GM18499 (cell line): Measurements from ENCODE around the gene FRMD4A.
"Not testable (repeated sequence)": the region's sequence is repeated elsewhere in the genome, so short reads cannot be mapped to it uniquely, and the experiment has no call there.

Experiments used
- ATAC-seq: cut with Tn5 transposase; IDR thresholded peaks from one replicate; pipeline ENCODE4 v1.9.1; 2021; ENCODE audit warnings: moderate number of reproducible peaks; ENCODE audit not compliant: insufficient read depth, unreplicated experiment

The FRMD4A gene

GRCh38 chr10:13871776-13872175 is 458.9 kb downstream of the FRMD4A start:
- no peak for ATAC-seq

GRCh38 chr10:13871011-13871410 is 459.7 kb downstream of the FRMD4A start:
- no peak for ATAC-seq

GRCh38 chr10:13869295-13869664 is 461.4 kb downstream of the FRMD4A start:
- no peak for ATAC-seq

GRCh38 chr10:13868528-13869294 is 462.0 kb downstream of the FRMD4A start:
- no peak for ATAC-seq

- ATAC-seq = no peak
These were observed 462.9 kb downstream of the FRMD4A start for GRCh38 chr10:13867822-13868221.

GRCh38 chr10:13865758-13866491 is 464.8 kb downstream of the FRMD4A start:
- ATAC-seq = no peak

GRCh38 chr10:13865220-13865619 is 465.5 kb downstream of the FRMD4A start:
- not testable (repeated sequence) for ATAC-seq

- ATAC-seq = no peak
These were observed 468.0 kb downstream of the FRMD4A start for GRCh38 chr10:13862546-13863233.

- ATAC-seq = no peak
These were observed 469.8 kb downstream of the FRMD4A start for GRCh38 chr10:13860886-13861285.

- ATAC-seq = no peak
These were observed 470.6 kb downstream of the FRMD4A start for GRCh38 chr10:13859979-13860654.

GRCh38 chr10:13858709-13859108 is 472.0 kb downstream of the FRMD4A start:
- no peak for ATAC-seq

GRCh38 chr10:13857451-13857850 is 473.3 kb downstream of the FRMD4A start:
- ATAC-seq = no peak

- no peak for ATAC-seq
These were observed 476.9 kb downstream of the FRMD4A start for GRCh38 chr10:13853854-13854253.

- ATAC-seq = no peak
These were observed 477.9 kb downstream of the FRMD4A start for GRCh38 chr10:13852872-13853271.

GRCh38 chr10:13851906-13852305 is 478.8 kb downstream of the FRMD4A start:
- no peak for ATAC-seq

- ATAC-seq = no peak
These were observed 481.9 kb downstream of the FRMD4A start for GRCh38 chr10:13848520-13849445.

GRCh38 chr10:13847201-13847631 is 483.5 kb downstream of the FRMD4A start:
- ATAC-seq = no peak

- ATAC-seq = no peak
These were observed 484.8 kb downstream of the FRMD4A start for GRCh38 chr10:13845897-13846296.

- no peak for ATAC-seq
These were observed 486.1 kb downstream of the FRMD4A start for GRCh38 chr10:13844651-13845050.

- no peak for ATAC-seq
These were observed 488.6 kb downstream of the FRMD4A start for GRCh38 chr10:13842117-13842516.
